ENCODE results near the gene SFXN5. TPM values are rescaled to one million over a fixed set of nuclear protein-coding genes. Genes with fewer than 3 reads are reported as not detected.
A peak's percentile ranks its signal among the peaks of the same experiment; 100 is the strongest.

Gene SFXN5
- total and polyA plus RNA-seq, 2 of the 8 experiments (the other 6 are each of a cell fraction or from before 2014, with no cell fraction given): 29.3 to 33.1 TPM

- Histone ChIP-seq H3K27ac (ENCODE audit: low read depth, low read length) (no peak overlapping the region), H3K9me3 (ENCODE audit: insufficient read depth in 2 of 2, low read depth in 1 of 2, low read length in 1 of 2) (peaks cover 0 to 4% of the 10 kb centered on the region in 2 experiments; a peak in 1 of 4 replicates), H4K91ac (replicated peaks; ENCODE audit: insufficient read length, low read length) (no peak overlapping the region), H2BK5ac (ENCODE audit: low read depth, low read length) (no peak overlapping the region), H3K27me3 (replicated peaks in 1 of 4; ENCODE audit: control insufficient read depth in 3 of 4, extremely low read depth in 1 of 4, insufficient read depth in 3 of 4, low read length in 3 of 4) (peaks cover 81 to 100% (median 93%) of the 10 kb centered on the region in 4 experiments), H3K36me3 (ENCODE audit: control insufficient read depth in 2 of 4, insufficient read depth in 4 of 4, low read length in 3 of 4) (peaks cover 0 to 2% (median 0%) of the 10 kb centered on the region in 4 experiments; a peak in 1 of 8 replicates), H3K23ac (ENCODE audit: insufficient read length) (no peak overlapping the region), H3K79me1 (ENCODE audit: low read depth, low read length) (no peaks in the 10 kb centered on the region), H3K23me2 (ENCODE audit: low read depth, low read length) (peaks cover 7% of the 10 kb centered on the region; the same call in 1 of the 2 replicates), H4K8ac (ENCODE audit: extremely low read depth, insufficient read depth, low read length) (no peak overlapping the region), H4K5ac (ENCODE audit: insufficient read length, low read depth, low read length) (no peak overlapping the region), H4K20me1 (replicated peaks in 1 of 2; ENCODE audit: control insufficient read depth in 1 of 2, insufficient read depth in 2 of 2, low read length in 2 of 2) (peaks cover 10 to 23% of the 10 kb centered on the region in 2 experiments), H3K18ac (ENCODE audit: extremely low read depth, low read length) (0 out of 2 replicates have a peak overlapping the region, but pooled peaks have one; percentile 49), H3K4me1 (replicated peaks in 1 of 4; ENCODE audit: control insufficient read depth in 3 of 4, insufficient read depth in 4 of 4, low read length in 3 of 4) (peaks cover 6 to 30% (median 14%) of the 10 kb centered on the region in 4 experiments), H3K14ac (ENCODE audit: insufficient read length) (no peak overlapping the region), H2BK120ac (replicated peaks; ENCODE audit: low read depth, low read length) (no peak overlapping the region), H2AK5ac (ENCODE audit: low read depth, low read length) (no peak overlapping the region), H2BK12ac (ENCODE audit: low read depth, low read length) (peak overlapping the region; percentile 29; the same call in 1 of the 2 replicates), H2BK20ac (ENCODE audit: low read length) (peak overlapping the region; percentile 66; the same call in 1 of the 2 replicates), H3K9ac (replicated peaks in 1 of 4; ENCODE audit: extremely low read depth in 1 of 4, low read depth in 3 of 4, low read length in 3 of 4) (no peak overlapping the region), H3K4me3 (ENCODE audit: extremely low read depth in 1 of 4, insufficient read depth in 2 of 4, low read depth in 3 of 4, low read length in 4 of 4) (peak overlapping the region in 2 of 4 experiments; percentile 7 to 54; a peak in 4 of 8 replicates), H2BK15ac (ENCODE audit: low read length) (no peak overlapping the region), H3K56ac (replicated peaks; ENCODE audit: insufficient read length, low read depth, low read length) (no peak overlapping the region), H3K79me2 (ENCODE audit: control insufficient read depth in 1 of 2, insufficient read depth in 2 of 2, low read length in 2 of 2) (no peaks in the 10 kb centered on the region), H3K4me2 (ENCODE audit: insufficient read depth in 1 of 2, low read depth in 2 of 2, low read length in 2 of 2) (peak overlapping the region; percentile 67 to 72), H3K4ac (replicated peaks; ENCODE audit: insufficient read length, low read depth, low read length) (no peak overlapping the region), H2AFZ (ENCODE audit: low read length) (no peak overlapping the region)
- ChIA-PET POLR2A (ENCODE audit: partially characterized antibody) (interaction anchor here (1.1 to 3.2 kb wide), 10 partner anchors 8 to 38 kb away, joined by 3 to 18 read pairs (median 4); partner anchors contain the start of gene SPR), CTCF (ENCODE audit: partially characterized antibody) (interaction anchor here (1.0 to 24.3 kb wide), 14 partner anchors 8 to 252 kb away, joined by 3 to 497 read pairs (median 9); partner anchors contain the start of genes EMX1 and SPR)
- FAIRE-seq (no peak), DNase-seq (ENCODE audit: low read depth in 1 of 2, low spot score in 2 of 2) (peak in 1 of 2 experiments; percentile 64)
- WGBS, 2 experiments (ENCODE audit: extremely low coverage in 1 of 2, insufficient coverage in 1 of 2, insufficient read length in 1 of 2, insufficient replicate concordance in 2 of 2, low coverage in 1 of 2, low lambda C conversion rate in 2 of 2, missing lambda C conversion rate in 1 of 2): 3% methylated on average over 26 of the region's 26 CpGs; no CpG with 5 or more reads in 1 of the 2 experiments
- TF ChIP-seq SUZ12 (IDR thresholded peaks at IDR 0.05; ENCODE audit: low read length) (peak; percentile 80), EZH2 (IDR thresholded peaks at IDR 0.05; ENCODE audit: low read depth, low read length, severe bottlenecking) (peak; percentile 67), CTBP2 (IDR thresholded peaks at IDR 0.05; ENCODE audit: borderline replicate concordance, insufficient read depth, insufficient read length, low read length) (peak; percentile 34), ATF3 (IDR thresholded peaks at IDR 0.05; ENCODE audit: insufficient read depth, low read depth, low read length) (no peak), RNF2 (IDR thresholded peaks at IDR 0.05; ENCODE audit: borderline replicate concordance, low read depth, low read length, missing control alignments, poor library complexity, severe bottlenecking) (peak; percentile 93)
These were observed 146.1 kb downstream of the SFXN5 start for GRCh38 chr2:72925328-72925943.
